22Rv1 (cell line): ENCODE results near the gene MGA.

Experiments used
- ZFX ChIP-seq: fragments of 450-650 bp; IDR thresholded peaks from 2 replicates; pipeline ENCODE4 v1.6.1; 2017; ENCODE audit warnings: antibody characterized with exemption, borderline replicate concordance
- TF ChIP-seq, protein P1 (sequence below): fragments of 450-650 bp; IDR thresholded peaks from 2 replicates; pipeline ENCODE4 v1.5.1; 2017; ENCODE audit warnings: mild to moderate bottlenecking

GRCh38 chr15:41789236-41789635 lies 129.0 kb downstream of the MGA start:
- TF ChIP-seq, protein P1, sequence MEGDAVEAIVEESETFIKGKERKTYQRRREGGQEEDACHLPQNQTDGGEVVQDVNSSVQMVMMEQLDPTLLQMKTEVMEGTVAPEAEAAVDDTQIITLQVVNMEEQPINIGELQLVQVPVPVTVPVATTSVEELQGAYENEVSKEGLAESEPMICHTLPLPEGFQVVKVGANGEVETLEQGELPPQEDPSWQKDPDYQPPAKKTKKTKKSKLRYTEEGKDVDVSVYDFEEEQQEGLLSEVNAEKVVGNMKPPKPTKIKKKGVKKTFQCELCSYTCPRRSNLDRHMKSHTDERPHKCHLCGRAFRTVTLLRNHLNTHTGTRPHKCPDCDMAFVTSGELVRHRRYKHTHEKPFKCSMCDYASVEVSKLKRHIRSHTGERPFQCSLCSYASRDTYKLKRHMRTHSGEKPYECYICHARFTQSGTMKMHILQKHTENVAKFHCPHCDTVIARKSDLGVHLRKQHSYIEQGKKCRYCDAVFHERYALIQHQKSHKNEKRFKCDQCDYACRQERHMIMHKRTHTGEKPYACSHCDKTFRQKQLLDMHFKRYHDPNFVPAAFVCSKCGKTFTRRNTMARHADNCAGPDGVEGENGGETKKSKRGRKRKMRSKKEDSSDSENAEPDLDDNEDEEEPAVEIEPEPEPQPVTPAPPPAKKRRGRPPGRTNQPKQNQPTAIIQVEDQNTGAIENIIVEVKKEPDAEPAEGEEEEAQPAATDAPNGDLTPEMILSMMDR, result no peak
- TF ChIP-seq ZFX, result no peak
